Omental fat pad (tissue), 4 donors: ENCODE data around the gene DOCK3. TPM values are rescaled to one million over a fixed set of nuclear protein-coding genes. Genes with fewer than 3 reads are reported as not detected.

ENCODE experiments used
- ATAC-seq: fragments of 150-250 bp; one replicate; pipeline ENCODE4 v1.9.1; 2016; ENCODE audit warnings: mild to moderate bottlenecking, moderate library complexity; ENCODE audit not compliant: low FRiP score
- DNase-seq: peaks from one replicate; pipeline ENCODE4 v3.0.0-alpha.2; 2019; ENCODE audit warnings: low spot score
- CTCF ChIP-seq, 3 donors: fragments of 450-650 bp; IDR thresholded peaks; one replicate each; pipeline ENCODE4 v1.5.1; 2016 to 2017; ENCODE audit warnings: antibody characterized with exemption in 3 of 3, mild to moderate bottlenecking in 3 of 3, moderate library complexity in 2 of 3
- total RNA-seq, 4 donors: library from RNA; depleted of rRNA; stranded (reverse); fragments of >200 nt; gene quantifications; one replicate each; pipeline ENCODE4 v1.1.0, GENCODE V29; 2016

The DOCK3 gene
- total RNA-seq, 4 donors from 2014 or later = 0.16 to 2.5 (median 1.4) TPM

- no peak for TF ChIP-seq CTCF (IDR thresholded peaks at IDR 0.05)
Measured at GRCh38 chr3:51275111-51275805, 600.5 kb downstream of the DOCK3 start.

GRCh38 chr3:51276046-51276445 lies 601.3 kb downstream of the DOCK3 start:
- TF ChIP-seq CTCF (IDR thresholded peaks at IDR 0.05) = no peak
- no peak for DNase-seq
- no peak for ATAC-seq

More at GRCh38 chr3:51275111-51275805, 600.5 kb downstream of the DOCK3 start:
- DNase-seq (no peak), ATAC-seq (no peak)

- no peak for TF ChIP-seq CTCF (IDR thresholded peaks at IDR 0.05)
- ATAC-seq (no peak), DNase-seq (no peak)
Measured at GRCh38 chr3:51279448-51279847, 604.7 kb downstream of the DOCK3 start.

GRCh38 chr3:51280176-51280575 lies 605.4 kb downstream of the DOCK3 start:
- no peak for TF ChIP-seq CTCF (IDR thresholded peaks at IDR 0.05)
- ATAC-seq = no peak
- no peak for DNase-seq

GRCh38 chr3:51282931-51283330 lies 608.2 kb downstream of the DOCK3 start:
- DNase-seq (no peak), ATAC-seq (no peak)
- TF ChIP-seq CTCF (IDR thresholded peaks at IDR 0.05) = no peak

- no peak for ATAC-seq
- TF ChIP-seq CTCF (IDR thresholded peaks at IDR 0.05) = no peak
Measured at GRCh38 chr3:51283421-51283820, 608.7 kb downstream of the DOCK3 start.

GRCh38 chr3:51295625-51296024 lies 620.9 kb downstream of the DOCK3 start:
- no peak for TF ChIP-seq CTCF (IDR thresholded peaks at IDR 0.05)
- no peak for DNase-seq
- ATAC-seq = no peak

More at GRCh38 chr3:51283421-51283820, 608.7 kb downstream of the DOCK3 start:
- no peak for DNase-seq
